Erythroblast (primary cell): ENCODE measurements around the gene GPR52.

Source experiments
- GATA1 ChIP-seq: IDR thresholded peaks from 2 replicates; pipeline ENCODE4 v1.6.1; 2011; ENCODE audit warnings: low read depth, mild to moderate bottlenecking, control low read depth, low read length, moderate library complexity
- POLR2A ChIP-seq: IDR thresholded peaks from 2 replicates; pipeline ENCODE4 v1.6.1; 2011; ENCODE audit warnings: mild to moderate bottlenecking, low read length

- TF ChIP-seq POLR2A (no peak), GATA1 (no peak)
Observed at GRCh38 chr1:174469052-174469451, 21.3 kb downstream of the GPR52 start.
